Measurements from ENCODE around the gene HS2ST1.

DNA sequence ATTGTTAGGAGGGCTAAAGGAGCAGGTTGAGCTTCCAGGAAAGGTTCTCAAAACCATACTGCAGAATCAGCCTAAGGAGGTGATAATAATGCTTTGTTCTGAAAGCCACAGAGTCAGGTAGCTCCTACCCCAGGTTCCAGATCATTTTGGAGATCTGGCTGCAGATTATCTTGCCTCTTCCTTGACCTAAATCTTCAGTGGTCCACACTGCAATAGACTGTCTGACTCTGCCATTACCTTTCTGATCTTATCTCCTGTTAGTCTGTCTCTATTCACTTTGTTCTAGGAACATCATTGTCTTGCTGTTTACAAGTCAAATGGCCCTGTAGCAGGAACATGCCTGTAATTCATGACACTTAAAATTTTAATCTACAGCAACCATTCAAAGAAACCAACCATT lies 73.0 kb downstream of the HS2ST1 start:
- no peak for TF ChIP-seq EZH2phosphoT487 (IDR thresholded peaks at IDR 0.05; ENCODE audit: borderline replicate concordance)
- no peak for TF ChIP-seq CTCF (conservative IDR thresholded peaks at IDR 0.05; ENCODE audit: low read length)
